Fibroblast of pulmonary artery (primary cell): ENCODE data around the gene ZSWIM8.
"Not testable (repeated sequence)": the region's sequence is repeated elsewhere in the genome, so short reads cannot be mapped to it uniquely, and the experiment has no call there.

Experiments used
- DNase-seq: peaks from one replicate; pipeline ENCODE4 v3.0.0-alpha.2; 2010; ENCODE audit warnings: low read depth
- H3K4me3 ChIP-seq: replicated peaks from 2 replicates; pipeline ENCODE4 v1.5.1; 2011; ENCODE audit warnings: low read depth, mild to moderate bottlenecking, control low read depth, low read length, moderate library complexity
- TF ChIP-seq, protein P1 (sequence below): IDR thresholded peaks from 2 replicates; pipeline ENCODE4 v1.5.1; 2011; ENCODE audit warnings: mild to moderate bottlenecking, control low read depth, low read length, inconsistent platforms; ENCODE audit errors: missing control alignments

The ZSWIM8 gene

GRCh38 chr10:73780966-73781365 is 4.4 kb upstream of the ZSWIM8 start:
- H3K4me3 ChIP-seq, result peak overlapping the region; percentile 97
- no peak for DNase-seq
- TF ChIP-seq, protein P1, sequence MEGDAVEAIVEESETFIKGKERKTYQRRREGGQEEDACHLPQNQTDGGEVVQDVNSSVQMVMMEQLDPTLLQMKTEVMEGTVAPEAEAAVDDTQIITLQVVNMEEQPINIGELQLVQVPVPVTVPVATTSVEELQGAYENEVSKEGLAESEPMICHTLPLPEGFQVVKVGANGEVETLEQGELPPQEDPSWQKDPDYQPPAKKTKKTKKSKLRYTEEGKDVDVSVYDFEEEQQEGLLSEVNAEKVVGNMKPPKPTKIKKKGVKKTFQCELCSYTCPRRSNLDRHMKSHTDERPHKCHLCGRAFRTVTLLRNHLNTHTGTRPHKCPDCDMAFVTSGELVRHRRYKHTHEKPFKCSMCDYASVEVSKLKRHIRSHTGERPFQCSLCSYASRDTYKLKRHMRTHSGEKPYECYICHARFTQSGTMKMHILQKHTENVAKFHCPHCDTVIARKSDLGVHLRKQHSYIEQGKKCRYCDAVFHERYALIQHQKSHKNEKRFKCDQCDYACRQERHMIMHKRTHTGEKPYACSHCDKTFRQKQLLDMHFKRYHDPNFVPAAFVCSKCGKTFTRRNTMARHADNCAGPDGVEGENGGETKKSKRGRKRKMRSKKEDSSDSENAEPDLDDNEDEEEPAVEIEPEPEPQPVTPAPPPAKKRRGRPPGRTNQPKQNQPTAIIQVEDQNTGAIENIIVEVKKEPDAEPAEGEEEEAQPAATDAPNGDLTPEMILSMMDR, result no peak

GRCh38 chr10:73781548-73781878 is 3.9 kb upstream of the ZSWIM8 start:
- DNase-seq, result no peak
- H3K4me3 ChIP-seq, result peak overlapping the region; percentile 97
- TF ChIP-seq, protein P1, result no peak

DNA sequence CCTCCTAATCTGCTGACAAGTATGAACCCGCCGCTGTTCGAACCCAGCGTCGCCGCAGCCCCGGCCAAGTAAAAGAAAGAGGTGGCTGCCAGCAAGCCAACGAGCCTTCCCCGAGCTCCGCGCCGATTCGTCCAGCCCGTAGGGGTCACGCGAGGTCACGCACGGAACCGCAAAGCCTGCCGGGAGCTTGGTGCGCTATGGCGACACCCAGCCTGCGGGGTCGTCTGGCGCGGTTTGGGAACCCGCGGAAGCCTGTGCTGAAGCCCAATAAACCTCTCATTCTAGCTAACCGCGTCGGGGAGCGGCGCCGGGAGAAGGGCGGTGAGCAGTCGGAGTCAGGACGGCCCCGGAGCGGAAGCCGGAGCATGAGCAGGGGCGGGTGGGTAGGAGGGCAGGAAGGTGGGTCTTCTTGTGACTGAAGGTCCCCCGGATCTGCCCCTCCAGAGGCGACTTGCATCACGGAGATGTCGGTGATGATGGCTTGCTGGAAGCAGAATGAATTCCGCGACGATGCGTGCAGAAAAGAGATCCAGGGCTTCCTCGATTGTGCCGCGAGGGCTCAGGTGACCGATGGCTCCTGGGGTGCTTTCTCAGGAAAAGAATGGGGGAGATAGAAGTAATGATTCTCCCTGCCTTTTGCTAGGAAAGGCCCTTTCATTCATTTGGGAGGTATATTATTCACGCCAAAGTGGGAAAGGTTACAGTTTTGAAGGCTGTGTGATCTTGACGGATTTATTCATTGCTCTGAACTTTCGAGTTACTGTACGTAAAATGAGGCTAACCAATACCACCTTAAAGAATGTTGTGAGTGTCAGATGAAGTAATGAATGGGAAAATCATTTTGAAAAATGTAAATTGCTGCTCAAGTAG is 3.3 kb upstream of the ZSWIM8 start, which contains the start of gene CHCHD1:
CHCHD1 (plus strand) TSS at position 170 of the 870 bp plus-strand sequence; CDS start at position 198, 28 bp downstream.
- TF ChIP-seq, protein P1, result no peak
- peak; percentile 89 for DNase-seq
- H3K4me3 ChIP-seq, result peak within 1 kb of the TSS; percentile 97

- H3K4me3 ChIP-seq, result peak overlapping the region; percentile 97
- TF ChIP-seq, protein P1, result no peak
- DNase-seq, result no peak
Observed at GRCh38 chr10:73782749-73783085, 2.7 kb upstream of the ZSWIM8 start.

GRCh38 chr10:73785721-73786511 is 510 bp downstream of the ZSWIM8 start:
- TF ChIP-seq, protein P1, result no peak
- peak overlapping the region; percentile 93 for H3K4me3 ChIP-seq
- peak; percentile 49 for DNase-seq

DNA sequence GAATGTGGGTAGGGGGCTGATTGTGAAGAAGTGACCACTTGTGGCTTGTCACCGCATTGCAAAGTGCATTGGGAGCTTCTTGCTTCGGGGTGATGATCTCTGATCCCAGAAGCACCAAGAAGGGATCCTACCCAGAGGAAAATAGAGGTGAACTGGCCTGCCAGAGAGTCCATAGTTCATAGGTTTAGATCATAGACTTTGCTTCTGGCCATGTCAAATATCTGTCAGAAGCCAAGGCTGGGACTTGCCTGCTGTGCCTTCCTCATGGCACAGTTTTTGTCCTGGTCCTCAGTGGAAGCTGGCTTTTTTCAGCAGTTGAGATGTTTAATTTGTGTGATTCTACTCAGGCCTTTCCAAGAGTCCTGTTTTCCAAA is 1.1 kb downstream of the ZSWIM8 start:
- H3K4me3 ChIP-seq, result peak overlapping the region; percentile 93
- TF ChIP-seq, protein P1, result no peak
- DNase-seq, result no peak

GRCh38 chr10:73787031-73787800 is 1.8 kb downstream of the ZSWIM8 start:
- DNase-seq, result not testable (repeated sequence)
- H3K4me3 ChIP-seq, result peak overlapping the region; percentile 93
